Neural progenitor cell (in vitro differentiated cells): ENCODE results near the gene LIPK. TPM values are rescaled to one million over a fixed set of nuclear protein-coding genes. Genes with fewer than 3 reads are reported as not detected.
A peak's percentile ranks its signal among the peaks of the same experiment; 100 is the strongest.

Experiments used
- DNase-seq: peaks from one replicate; pipeline ENCODE4 v3.0.0-alpha.2; 2016; ENCODE audit warnings: low spot score
- H2AFZ ChIP-seq: fragments of 200-600 bp; sonication (generic); replicated peaks from 2 replicates; pipeline ENCODE4 v1.6.1; 2016; ENCODE audit warnings: antibody characterized with exemption
- H3F3A ChIP-seq: fragments of 200-600 bp; sonication (generic); 2 replicates; pipeline ENCODE4 v1.6.1; 2016; ENCODE audit warnings: antibody characterized with exemption, low read depth
- H3K27ac ChIP-seq: fragments of 200-600 bp; sonication (generic); 2 replicates; pipeline ENCODE4 v1.5.1; 2016; ENCODE audit warnings: mild to moderate bottlenecking
- H3K27me3 ChIP-seq: fragments of 200-600 bp; sonication (generic); 2 replicates; pipeline ENCODE4 v1.6.1; 2016; ENCODE audit warnings: mild to moderate bottlenecking, moderate library complexity
- H3K36me3 ChIP-seq: fragments of 200-600 bp; sonication (generic); 2 replicates; pipeline ENCODE4 v1.5.1; 2016
- H3K4me1 ChIP-seq: fragments of 200-600 bp; sonication (generic); 2 replicates; pipeline ENCODE4 v1.6.1; 2016; ENCODE audit warnings: mixed run types
- H3K4me2 ChIP-seq: fragments of 200-600 bp; sonication (generic); 2 replicates; pipeline ENCODE4 v1.6.1; 2016
- H3K4me3 ChIP-seq: fragments of 200-600 bp; sonication (generic); 2 replicates; pipeline ENCODE4 v1.5.1; 2016
- H3K79me2 ChIP-seq: fragments of 200-600 bp; sonication (generic); 2 replicates; pipeline ENCODE4 v1.6.1; 2016; ENCODE audit warnings: low read depth
- H3K9ac ChIP-seq: fragments of 200-600 bp; sonication (generic); 2 replicates; pipeline ENCODE4 v1.6.1; 2016
- H3K9me3 ChIP-seq: fragments of 200-600 bp; sonication (generic); 2 replicates; pipeline ENCODE4 v1.5.1; 2016; ENCODE audit warnings: low read depth
- H4K20me1 ChIP-seq: fragments of 200-600 bp; sonication (generic); 2 replicates; pipeline ENCODE4 v1.6.1; 2016; ENCODE audit warnings: low read depth
- H3K27ac Mint-ChIP-seq: 3 replicates; pipeline ENCODE4 v1.8.0; 2021; ENCODE audit warnings: mixed read lengths
- H3K27me3 Mint-ChIP-seq: 2 replicates; pipeline ENCODE4 v1.8.0; 2022; ENCODE audit warnings: low read depth, mild to moderate bottlenecking, inconsistent platforms, moderate library complexity, mixed read lengths; ENCODE audit not compliant: insufficient read depth
- H3K36me3 Mint-ChIP-seq: 3 replicates; pipeline ENCODE4 v1.8.0; 2021; ENCODE audit warnings: mixed read lengths
- H3K4me1 Mint-ChIP-seq: 3 replicates; pipeline ENCODE4 v1.8.0; 2021; ENCODE audit warnings: mixed read lengths
- H3K4me3 Mint-ChIP-seq: 3 replicates; pipeline ENCODE4 v1.8.0; 2021; ENCODE audit warnings: mild to moderate bottlenecking, moderate library complexity, mixed read lengths
- H3K9me3 Mint-ChIP-seq: 3 replicates; pipeline ENCODE4 v1.8.0; 2020; ENCODE audit warnings: mixed read lengths
- EZH2 ChIP-seq: fragments of 200-600 bp; sonication (generic); IDR thresholded peaks from 2 replicates; pipeline ENCODE4 v1.6.1; 2017; ENCODE audit warnings: antibody characterized with exemption, mild to moderate bottlenecking, moderate library complexity
- EZH2phosphoT487 ChIP-seq: fragments of 200-600 bp; sonication (generic); IDR thresholded peaks from 2 replicates; pipeline ENCODE4 v1.6.1; 2017; ENCODE audit warnings: antibody characterized with exemption
- total RNA-seq: library from RNA; depleted of rRNA; stranded (reverse); fragments of >200 nt; gene quantifications from 2 replicates; pipeline ENCODE4 v1.2.3, GENCODE V29; 2015; ENCODE audit warnings: low replicate concordance
- TF ChIP-seq, protein P1 (sequence below): fragments of 200-600 bp; sonication (generic); IDR thresholded peaks from 2 replicates; pipeline ENCODE4 v1.5.1; 2017; ENCODE audit warnings: antibody characterized with exemption, mild to moderate bottlenecking

LIPK gene
- total RNA-seq, 1 donor from 2014 or later, result not detected

- H3K4me2 ChIP-seq, result no peak within 1 kb of the TSS
- H3K36me3 ChIP-seq, result no peaks in the 10 kb centered on the region
- Mint-ChIP-seq H3K27me3 (peaks cover 3% of the 10 kb centered on the region), H3K9me3 (no peaks in the 10 kb centered on the region), H3K36me3 (no peaks in the 10 kb centered on the region), H3K4me3 (peak within 1 kb of the TSS; percentile 35), H3K27ac (no peak within 1 kb of the TSS), H3K4me1 (no peaks in the 10 kb centered on the region)
- H3K27me3 ChIP-seq, result no peaks in the 10 kb centered on the region
- no peaks in the 10 kb centered on the region for H3K79me2 ChIP-seq
- H4K20me1 ChIP-seq, result no peaks in the 10 kb centered on the region
- no peaks in the 10 kb centered on the region for H3F3A ChIP-seq
- no peak within 1 kb of the TSS for H3K27ac ChIP-seq
- no peak for DNase-seq
- H3K4me1 ChIP-seq, result no peaks in the 10 kb centered on the region
- no peak within 1 kb of the TSS for H3K4me3 ChIP-seq
- no peak within 1 kb of the TSS for H2AFZ ChIP-seq
- H3K9ac ChIP-seq, result no peak within 1 kb of the TSS
- no peaks in the 10 kb centered on the region for H3K9me3 ChIP-seq
- TF ChIP-seq EZH2 (no peak), EZH2phosphoT487 (no peak)
- TF ChIP-seq, protein P1, sequence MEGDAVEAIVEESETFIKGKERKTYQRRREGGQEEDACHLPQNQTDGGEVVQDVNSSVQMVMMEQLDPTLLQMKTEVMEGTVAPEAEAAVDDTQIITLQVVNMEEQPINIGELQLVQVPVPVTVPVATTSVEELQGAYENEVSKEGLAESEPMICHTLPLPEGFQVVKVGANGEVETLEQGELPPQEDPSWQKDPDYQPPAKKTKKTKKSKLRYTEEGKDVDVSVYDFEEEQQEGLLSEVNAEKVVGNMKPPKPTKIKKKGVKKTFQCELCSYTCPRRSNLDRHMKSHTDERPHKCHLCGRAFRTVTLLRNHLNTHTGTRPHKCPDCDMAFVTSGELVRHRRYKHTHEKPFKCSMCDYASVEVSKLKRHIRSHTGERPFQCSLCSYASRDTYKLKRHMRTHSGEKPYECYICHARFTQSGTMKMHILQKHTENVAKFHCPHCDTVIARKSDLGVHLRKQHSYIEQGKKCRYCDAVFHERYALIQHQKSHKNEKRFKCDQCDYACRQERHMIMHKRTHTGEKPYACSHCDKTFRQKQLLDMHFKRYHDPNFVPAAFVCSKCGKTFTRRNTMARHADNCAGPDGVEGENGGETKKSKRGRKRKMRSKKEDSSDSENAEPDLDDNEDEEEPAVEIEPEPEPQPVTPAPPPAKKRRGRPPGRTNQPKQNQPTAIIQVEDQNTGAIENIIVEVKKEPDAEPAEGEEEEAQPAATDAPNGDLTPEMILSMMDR, result no peak
These were observed 41.9 kb upstream of the LIPK start, which contains the start of gene LIPF for GRCh38 chr10:88664142-88664541. Gene LIPF (plus strand): TSS chr10:88664442. CDS start chr10:88667298, 2,856 bp downstream.

DNA sequence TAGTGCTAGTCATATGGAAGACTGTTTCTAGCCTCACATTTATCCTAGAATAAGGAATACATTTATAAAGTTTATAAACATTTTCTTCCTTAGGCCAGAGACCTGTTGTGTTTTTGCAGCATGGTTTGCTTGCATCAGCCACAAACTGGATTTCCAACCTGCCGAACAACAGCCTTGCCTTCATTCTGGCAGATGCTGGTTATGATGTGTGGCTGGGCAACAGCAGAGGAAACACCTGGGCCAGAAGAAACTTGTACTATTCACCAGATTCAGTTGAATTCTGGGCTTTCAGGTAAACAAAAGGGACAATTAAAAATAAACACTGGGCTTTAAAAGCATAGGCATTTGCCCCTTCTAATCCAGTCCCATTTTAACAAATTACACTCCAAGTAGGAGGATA, 37.6 kb upstream of the LIPK start:
- H3K4me3 Mint-ChIP-seq, result no peak overlapping the region

GRCh38 chr10:88670497-88670896, 35.6 kb upstream of the LIPK start:
- no peaks in the 10 kb centered on the region for H3K27me3 ChIP-seq
- no peaks in the 10 kb centered on the region for H4K20me1 ChIP-seq
- H3K4me3 Mint-ChIP-seq, result no peak overlapping the region
- no peak overlapping the region for H3K4me3 ChIP-seq
- no peaks in the 10 kb centered on the region for H3K9me3 Mint-ChIP-seq
- no peaks in the 10 kb centered on the region for H3K9me3 ChIP-seq
- H3K36me3 Mint-ChIP-seq, result no peaks in the 10 kb centered on the region
- no peak overlapping the region for H3K27ac Mint-ChIP-seq
- H3K9ac ChIP-seq, result no peak overlapping the region
- no peaks in the 10 kb centered on the region for H3K4me1 ChIP-seq
- no peak for DNase-seq
- no peaks in the 10 kb centered on the region for H3K36me3 ChIP-seq
- H3K27ac ChIP-seq, result no peak overlapping the region
- H3K4me1 Mint-ChIP-seq, result no peaks in the 10 kb centered on the region
- H3K79me2 ChIP-seq, result no peaks in the 10 kb centered on the region
- TF ChIP-seq, protein P1, result no peak
- TF ChIP-seq EZH2phosphoT487 (no peak), EZH2 (no peak)
- no peak overlapping the region for H2AFZ ChIP-seq
- no peaks in the 10 kb centered on the region for H3K27me3 Mint-ChIP-seq
- H3F3A ChIP-seq, result no peaks in the 10 kb centered on the region
- H3K4me2 ChIP-seq, result no peak overlapping the region

More for the DNA sequence above, 37.6 kb upstream of the LIPK start:
- H3K4me3 ChIP-seq, result no peak overlapping the region
- no peaks in the 10 kb centered on the region for H3F3A ChIP-seq
- no peaks in the 10 kb centered on the region for H3K36me3 ChIP-seq
- no peaks in the 10 kb centered on the region for H3K27me3 ChIP-seq
- H2AFZ ChIP-seq, result no peak overlapping the region
- H3K4me1 ChIP-seq, result no peaks in the 10 kb centered on the region
- no peaks in the 10 kb centered on the region for H3K9me3 Mint-ChIP-seq
- TF ChIP-seq EZH2 (no peak), EZH2phosphoT487 (no peak)
- TF ChIP-seq, protein P1, result no peak
- H3K36me3 Mint-ChIP-seq, result no peaks in the 10 kb centered on the region
- no peak overlapping the region for H3K4me2 ChIP-seq
- H3K9me3 ChIP-seq, result no peaks in the 10 kb centered on the region
- no peak overlapping the region for H3K27ac Mint-ChIP-seq
- no peaks in the 10 kb centered on the region for H3K27me3 Mint-ChIP-seq
- H3K9ac ChIP-seq, result no peak overlapping the region
- no peaks in the 10 kb centered on the region for H3K4me1 Mint-ChIP-seq
- no peaks in the 10 kb centered on the region for H3K79me2 ChIP-seq
- H3K27ac ChIP-seq, result no peak overlapping the region
- H4K20me1 ChIP-seq, result no peaks in the 10 kb centered on the region
- DNase-seq, result no peak
